Measurements from ENCODE around the gene CTNNA3. TPM values are rescaled to one million over a fixed set of nuclear protein-coding genes. Genes with fewer than 3 reads are reported as not detected.

CTNNA3 gene
- total RNA-seq, 1 donor from 2014 or later = 0.46 TPM

DNA sequence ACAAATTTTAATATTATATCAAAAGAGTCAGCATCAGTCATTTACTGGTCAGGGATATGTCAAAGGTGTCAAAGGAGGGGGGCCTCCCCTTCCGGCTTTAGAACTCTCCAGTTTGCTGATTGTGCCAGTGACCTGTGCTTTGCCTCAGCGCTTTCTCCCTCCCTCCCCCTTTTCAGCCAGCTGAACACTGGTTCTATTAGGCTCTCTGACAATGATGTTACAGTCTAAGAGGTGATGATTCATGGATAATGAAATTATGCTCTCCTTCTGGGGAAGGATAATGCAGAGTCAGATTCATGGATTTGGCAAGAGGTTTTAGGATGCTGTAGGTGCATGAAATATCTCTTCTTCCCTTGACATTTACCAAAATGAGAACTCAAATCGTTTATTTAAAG is 764.0 kb downstream of the CTNNA3 start:
- DNase-seq (ENCODE audit: low read depth) = no peak

GRCh38 chr10:66931340-66931948 is 764.6 kb downstream of the CTNNA3 start:
- no peak overlapping the region for H3K4me3 ChIP-seq (ENCODE audit: low read depth, low read length)
- DNase-seq (ENCODE audit: low read depth) = peak; percentile 23
- TF ChIP-seq CTCF (conservative IDR thresholded peaks at IDR 0.05; ENCODE audit: low read depth, low read length) = peak; percentile 89

More for the DNA sequence above, 764.0 kb downstream of the CTNNA3 start:
- TF ChIP-seq CTCF (conservative IDR thresholded peaks at IDR 0.05; ENCODE audit: low read depth, low read length) = no peak
- H3K4me3 ChIP-seq (ENCODE audit: low read depth, low read length) = no peak overlapping the region

DNA sequence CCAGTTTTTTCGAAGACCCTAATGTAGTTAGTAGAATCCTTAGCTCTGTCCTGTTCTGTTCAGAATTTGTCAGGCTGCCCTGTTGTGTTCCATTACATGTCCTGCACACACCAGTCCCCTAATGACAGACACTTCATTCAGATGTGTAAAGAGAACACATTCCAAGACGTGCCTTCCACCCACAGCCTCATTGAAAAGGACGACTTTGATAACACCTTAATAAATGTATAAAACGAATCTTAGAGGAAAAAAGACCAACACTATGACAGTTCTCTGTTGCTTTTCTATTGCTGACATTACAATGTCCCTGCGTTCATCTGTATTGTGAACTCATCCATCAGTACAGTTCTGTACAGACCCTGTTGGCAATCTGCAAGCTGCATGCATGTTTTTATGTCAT is 766.6 kb downstream of the CTNNA3 start:
- H3K4me3 ChIP-seq (ENCODE audit: low read depth, low read length) = no peak overlapping the region
- DNase-seq (ENCODE audit: low read depth) = no peak
- TF ChIP-seq CTCF (conservative IDR thresholded peaks at IDR 0.05; ENCODE audit: low read depth, low read length) = no peak

DNA sequence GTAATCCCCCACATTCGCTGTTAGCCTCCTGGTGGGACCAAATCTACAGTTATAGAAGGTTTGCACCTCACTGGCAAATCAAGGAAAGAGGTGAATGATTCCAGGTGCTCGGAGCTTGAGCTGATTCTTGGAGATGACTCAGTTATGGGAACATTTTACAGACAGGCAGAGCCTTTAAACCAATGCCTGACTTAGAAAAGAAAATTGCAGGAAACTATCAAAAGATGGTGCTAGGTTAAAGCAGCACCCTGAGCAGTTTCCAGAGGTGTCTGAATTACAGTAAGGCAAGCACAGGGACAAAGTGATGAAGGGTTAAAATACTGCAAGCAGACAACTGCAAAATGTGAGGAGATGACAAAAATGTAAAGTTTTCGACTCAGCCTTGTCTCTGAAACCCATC is 767.2 kb downstream of the CTNNA3 start:
- DNase-seq (ENCODE audit: low read depth) = no peak

DNA sequence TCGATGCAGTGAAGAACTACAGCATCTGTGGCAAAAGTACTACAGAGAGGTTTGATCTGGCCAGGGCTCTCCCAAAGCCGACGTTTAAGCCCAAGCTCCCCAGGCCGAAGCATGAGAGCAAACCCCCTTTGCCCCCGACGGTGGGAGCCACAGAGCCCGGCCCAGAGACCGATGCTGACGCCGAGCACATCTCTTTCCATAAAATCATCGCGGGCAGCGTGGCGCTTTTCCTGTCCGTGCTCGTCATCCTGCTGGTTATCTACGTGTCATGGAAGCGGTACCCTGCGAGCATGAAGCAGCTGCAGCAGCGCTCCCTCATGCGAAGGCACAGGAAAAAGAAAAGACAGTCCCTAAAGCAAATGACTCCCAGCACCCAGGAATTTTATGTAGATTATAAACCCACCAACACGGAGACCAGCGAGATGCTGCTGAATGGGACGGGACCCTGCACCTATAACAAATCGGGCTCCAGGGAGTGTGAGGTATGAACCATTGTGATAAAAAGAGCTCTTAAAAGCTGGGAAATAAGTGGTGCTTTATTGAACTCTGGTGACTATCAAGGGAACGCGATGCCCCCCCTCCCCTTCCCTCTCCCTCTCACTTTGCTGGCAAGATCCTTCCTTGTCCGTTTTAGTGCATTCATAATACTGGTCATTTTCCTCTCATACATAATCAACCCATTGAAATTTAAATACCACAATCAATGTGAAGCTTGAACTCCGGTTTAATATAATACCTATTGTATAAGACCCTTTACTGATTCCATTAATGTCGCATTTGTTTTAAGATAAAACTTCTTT is 767.8 kb downstream of the CTNNA3 start:
- no peak for DNase-seq (ENCODE audit: low read depth)
- no peak overlapping the region for H3K4me3 ChIP-seq (ENCODE audit: low read depth, low read length)

More for the DNA sequence above, 767.2 kb downstream of the CTNNA3 start:
- no peak for TF ChIP-seq CTCF (conservative IDR thresholded peaks at IDR 0.05; ENCODE audit: low read depth, low read length)
- no peak overlapping the region for H3K4me3 ChIP-seq (ENCODE audit: low read depth, low read length)

DNA sequence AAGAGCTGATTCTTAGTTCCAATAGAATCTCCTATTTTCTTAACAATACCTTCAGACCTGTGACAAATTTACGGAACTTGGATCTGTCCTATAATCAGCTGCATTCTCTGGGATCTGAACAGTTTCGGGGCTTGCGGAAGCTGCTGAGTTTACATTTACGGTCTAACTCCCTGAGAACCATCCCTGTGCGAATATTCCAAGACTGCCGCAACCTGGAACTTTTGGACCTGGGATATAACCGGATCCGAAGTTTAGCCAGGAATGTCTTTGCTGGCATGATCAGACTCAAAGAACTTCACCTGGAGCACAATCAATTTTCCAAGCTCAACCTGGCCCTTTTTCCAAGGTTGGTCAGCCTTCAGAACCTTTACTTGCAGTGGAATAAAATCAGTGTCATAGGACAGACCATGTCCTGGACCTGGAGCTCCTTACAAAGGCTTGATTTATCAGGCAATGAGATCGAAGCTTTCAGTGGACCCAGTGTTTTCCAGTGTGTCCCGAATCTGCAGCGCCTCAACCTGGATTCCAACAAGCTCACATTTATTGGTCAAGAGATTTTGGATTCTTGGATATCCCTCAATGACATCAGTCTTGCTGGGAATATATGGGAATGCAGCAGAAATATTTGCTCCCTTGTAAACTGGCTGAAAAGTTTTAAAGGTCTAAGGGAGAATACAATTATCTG is 768.6 kb downstream of the CTNNA3 start:
- no peak overlapping the region for H3K4me3 ChIP-seq (ENCODE audit: low read depth, low read length)
- TF ChIP-seq CTCF (conservative IDR thresholded peaks at IDR 0.05; ENCODE audit: low read depth, low read length) = no peak
- DNase-seq (ENCODE audit: low read depth) = no peak

More for the DNA sequence above, 767.8 kb downstream of the CTNNA3 start:
- no peak for TF ChIP-seq CTCF (conservative IDR thresholded peaks at IDR 0.05; ENCODE audit: low read depth, low read length)
